Measurements from ENCODE around the gene TK1.

The TK1 gene

GRCh38 chr17:78159575-78160158 lies 27.2 kb downstream of the TK1 start:
- Histone ChIP-seq H3K4me3 (ENCODE audit: low read depth in 1 of 2, low read length in 2 of 2) (no peak overlapping the region), H3K9me3 (ENCODE audit: low read length) (no peaks in the 10 kb centered on the region), H3K27me3 (ENCODE audit: control insufficient read depth in 1 of 2, insufficient read depth in 2 of 2, low read length in 2 of 2) (no peaks in the 10 kb centered on the region), H3K27ac (ENCODE audit: low read depth, low read length) (no peak overlapping the region), H3K36me3 (ENCODE audit: insufficient read depth, low read length) (no peaks in the 10 kb centered on the region), H3K4me1 (ENCODE audit: insufficient read depth, low read length) (no peaks in the 10 kb centered on the region), H3K9ac (ENCODE audit: low read length) (no peak overlapping the region)

GRCh38 chr17:78154903-78155811 lies 31.7 kb downstream of the TK1 start:
- Histone ChIP-seq H3K9ac (ENCODE audit: low read length) (no peak overlapping the region), H3K27ac (ENCODE audit: low read depth, low read length) (no peak overlapping the region)

DNA sequence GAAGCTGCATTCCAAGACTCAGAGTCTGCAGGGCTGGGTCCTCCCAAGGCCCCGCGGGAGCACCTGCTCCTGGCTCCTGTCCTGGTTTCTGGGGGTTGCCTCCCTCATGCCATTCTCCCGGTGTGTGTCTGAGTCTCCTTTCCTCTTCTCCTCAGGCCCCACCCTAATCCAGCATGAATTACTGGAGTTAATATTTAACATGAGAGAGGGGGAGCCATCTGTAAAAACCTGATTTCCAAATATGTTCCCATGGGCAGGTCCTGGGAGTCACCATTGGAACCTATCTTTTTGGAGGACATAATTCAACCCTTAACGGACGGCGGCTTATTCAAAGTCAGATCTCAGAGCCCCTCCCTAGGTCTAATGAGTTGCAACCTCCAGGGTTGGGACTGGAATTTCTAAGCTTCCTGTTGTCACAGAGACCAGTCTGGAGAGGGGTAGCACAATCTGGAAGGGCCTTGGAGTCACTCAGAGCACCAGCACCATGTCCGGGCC lies 35.3 kb downstream of the TK1 start:
- Histone ChIP-seq H3K27ac (ENCODE audit: low read depth, low read length) (no peak overlapping the region), H3K4me1 (ENCODE audit: insufficient read depth, low read length) (no peaks in the 10 kb centered on the region), H3K4me3 (ENCODE audit: low read depth in 1 of 2, low read length in 2 of 2) (no peak overlapping the region), H3K9ac (ENCODE audit: low read length) (no peak overlapping the region), H3K27me3 (ENCODE audit: control insufficient read depth in 1 of 2, insufficient read depth in 2 of 2, low read length in 2 of 2) (no peaks in the 10 kb centered on the region), H3K9me3 (ENCODE audit: low read length) (no peaks in the 10 kb centered on the region), H3K36me3 (ENCODE audit: insufficient read depth, low read length) (no peaks in the 10 kb centered on the region)

More at GRCh38 chr17:78154903-78155811, 31.7 kb downstream of the TK1 start:
- Histone ChIP-seq H3K27me3 (ENCODE audit: control insufficient read depth in 1 of 2, insufficient read depth in 2 of 2, low read length in 2 of 2) (no peaks in the 10 kb centered on the region), H3K9me3 (ENCODE audit: low read length) (no peaks in the 10 kb centered on the region), H3K4me3 (ENCODE audit: low read depth in 1 of 2, low read length in 2 of 2) (no peak overlapping the region), H3K36me3 (ENCODE audit: insufficient read depth, low read length) (no peaks in the 10 kb centered on the region), H3K4me1 (ENCODE audit: insufficient read depth, low read length) (no peaks in the 10 kb centered on the region)

DNA sequence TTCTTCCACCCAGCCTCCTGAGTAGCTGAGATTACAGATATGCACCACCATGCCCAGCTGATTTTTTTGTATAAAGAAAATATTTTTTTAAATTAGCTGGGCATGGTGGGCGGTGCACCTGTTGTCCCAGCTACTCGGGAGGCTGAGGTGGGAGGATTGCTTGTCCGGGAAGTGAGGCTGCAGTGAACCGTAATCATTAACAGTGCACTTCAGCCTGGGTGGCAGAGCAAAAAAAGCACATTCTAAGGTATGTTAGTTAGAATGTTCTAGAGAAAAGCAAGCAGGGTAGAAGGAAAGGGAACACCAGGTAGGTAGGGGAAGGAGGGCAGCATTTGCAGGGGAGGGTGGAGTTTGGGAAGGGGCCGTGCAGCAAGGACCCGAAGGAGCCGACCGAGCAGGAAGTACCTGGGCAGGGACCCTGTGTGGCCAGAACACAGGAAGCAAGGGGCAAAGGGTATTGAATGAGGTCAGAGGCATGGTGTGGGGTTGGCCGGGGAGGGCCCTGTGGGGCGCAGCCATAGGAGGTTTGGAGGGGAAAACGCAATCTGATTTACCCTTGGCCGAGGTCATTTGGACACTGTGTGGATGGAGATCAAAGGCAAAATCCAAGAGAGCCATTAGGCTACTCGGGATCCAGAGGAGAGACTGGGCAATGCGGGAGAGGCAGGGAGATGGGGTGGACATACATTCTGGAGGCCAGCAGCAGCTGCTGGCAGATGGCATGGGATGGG lies 38.4 kb downstream of the TK1 start:
- no peak overlapping the region for H3K27ac ChIP-seq (ENCODE audit: low read depth, low read length)
- no peak overlapping the region for H3K4me3 ChIP-seq (ENCODE audit: low read depth in 1 of 2, low read length in 2 of 2)
- no peaks in the 10 kb centered on the region for H3K27me3 ChIP-seq (ENCODE audit: control insufficient read depth in 1 of 2, insufficient read depth in 2 of 2, low read length in 2 of 2)
- H3K4me1 ChIP-seq (ENCODE audit: insufficient read depth, low read length): peaks cover 24% of the 10 kb centered on the region
- H3K9me3 ChIP-seq (ENCODE audit: low read length): no peaks in the 10 kb centered on the region
- H3K36me3 ChIP-seq (ENCODE audit: insufficient read depth, low read length): no peaks in the 10 kb centered on the region
- no peak overlapping the region for H3K9ac ChIP-seq (ENCODE audit: low read length)

DNA sequence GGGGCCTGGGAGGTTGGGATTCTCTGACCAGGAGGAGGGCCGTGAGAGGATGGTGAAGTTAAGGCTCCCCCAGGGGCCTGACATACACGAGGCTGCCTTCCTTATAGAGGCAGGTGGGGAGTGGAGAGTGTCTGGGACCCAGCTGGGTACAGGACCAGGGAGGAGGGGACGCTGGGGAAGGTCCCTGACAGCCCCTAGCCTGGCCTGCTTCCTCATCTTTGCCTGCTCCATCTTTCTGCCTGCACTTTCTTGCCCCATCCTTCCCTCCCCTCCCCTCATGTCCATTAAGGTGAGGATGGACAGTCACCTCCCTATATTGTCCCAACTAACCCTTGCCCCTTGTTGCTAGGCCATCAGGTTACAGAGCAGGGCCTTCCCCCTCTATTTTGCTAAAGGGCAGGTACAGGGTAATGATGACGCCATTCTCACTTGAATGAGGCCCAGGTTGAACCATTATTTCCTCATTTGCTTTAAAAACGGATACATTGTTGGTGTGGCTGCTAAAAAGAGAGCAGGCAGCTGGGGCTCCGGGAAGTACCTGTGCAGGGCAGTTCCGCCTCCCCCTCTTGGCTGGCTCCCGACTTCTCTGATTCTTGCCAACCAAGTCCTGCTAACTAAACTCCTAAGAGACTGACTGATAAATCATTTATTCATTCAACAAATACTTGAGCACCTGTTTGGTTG lies 39.4 kb downstream of the TK1 start:
- H3K4me1 ChIP-seq (ENCODE audit: insufficient read depth, low read length): peaks cover 24% of the 10 kb centered on the region
- H3K27ac ChIP-seq (ENCODE audit: low read depth, low read length): no peak overlapping the region
- no peaks in the 10 kb centered on the region for H3K36me3 ChIP-seq (ENCODE audit: insufficient read depth, low read length)
- H3K4me3 ChIP-seq (ENCODE audit: low read depth in 1 of 2, low read length in 2 of 2): no peak overlapping the region
- H3K9me3 ChIP-seq (ENCODE audit: low read length): no peaks in the 10 kb centered on the region
- no peaks in the 10 kb centered on the region for H3K27me3 ChIP-seq (ENCODE audit: control insufficient read depth in 1 of 2, insufficient read depth in 2 of 2, low read length in 2 of 2)
- no peak overlapping the region for H3K9ac ChIP-seq (ENCODE audit: low read length)

DNA sequence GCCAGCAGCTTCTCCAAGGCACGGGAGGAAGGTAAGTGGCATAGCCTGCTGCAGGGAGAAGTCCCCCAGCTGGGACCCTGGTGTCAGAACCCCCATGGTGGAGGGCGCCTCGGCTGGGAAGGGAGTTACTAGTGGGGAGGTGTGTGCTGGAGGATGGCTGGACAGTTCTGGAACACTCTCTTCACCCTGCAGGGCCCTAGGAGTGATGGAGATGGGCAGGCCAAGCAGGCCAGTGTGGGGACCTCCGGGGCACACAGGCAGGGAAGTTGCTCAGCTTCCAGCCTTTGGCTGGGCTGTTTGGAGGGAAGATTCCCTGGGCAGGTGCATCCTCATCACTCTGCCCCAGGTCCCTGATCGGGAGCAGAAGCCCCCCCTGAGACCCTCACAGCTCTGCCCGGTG lies 40.0 kb downstream of the TK1 start:
- no peaks in the 10 kb centered on the region for H3K9me3 ChIP-seq (ENCODE audit: low read length)
- H3K27ac ChIP-seq (ENCODE audit: low read depth, low read length): no peak overlapping the region
- H3K36me3 ChIP-seq (ENCODE audit: insufficient read depth, low read length): no peaks in the 10 kb centered on the region
- H3K4me1 ChIP-seq (ENCODE audit: insufficient read depth, low read length): peaks cover 24% of the 10 kb centered on the region
- no peak overlapping the region for H3K4me3 ChIP-seq (ENCODE audit: low read depth in 1 of 2, low read length in 2 of 2)
- H3K27me3 ChIP-seq (ENCODE audit: control insufficient read depth in 1 of 2, insufficient read depth in 2 of 2, low read length in 2 of 2): no peaks in the 10 kb centered on the region
- no peak overlapping the region for H3K9ac ChIP-seq (ENCODE audit: low read length)

GRCh38 chr17:78146471-78146869 lies 40.4 kb downstream of the TK1 start:
- Histone ChIP-seq H3K4me3 (ENCODE audit: low read depth in 1 of 2, low read length in 2 of 2) (no peak overlapping the region), H3K4me1 (ENCODE audit: insufficient read depth, low read length) (peaks cover 24% of the 10 kb centered on the region), H3K27ac (ENCODE audit: low read depth, low read length) (no peak overlapping the region), H3K27me3 (ENCODE audit: control insufficient read depth in 1 of 2, insufficient read depth in 2 of 2, low read length in 2 of 2) (no peaks in the 10 kb centered on the region), H3K36me3 (ENCODE audit: insufficient read depth, low read length) (no peaks in the 10 kb centered on the region), H3K9ac (ENCODE audit: low read length) (no peak overlapping the region), H3K9me3 (ENCODE audit: low read length) (no peaks in the 10 kb centered on the region)

- Histone ChIP-seq H3K36me3 (ENCODE audit: insufficient read depth, low read length) (no peaks in the 10 kb centered on the region), H3K9ac (ENCODE audit: low read length) (no peak overlapping the region), H3K4me3 (ENCODE audit: low read depth in 1 of 2, low read length in 2 of 2) (no peak overlapping the region), H3K4me1 (ENCODE audit: insufficient read depth, low read length) (peaks cover 24% of the 10 kb centered on the region), H3K27me3 (ENCODE audit: control insufficient read depth in 1 of 2, insufficient read depth in 2 of 2, low read length in 2 of 2) (no peaks in the 10 kb centered on the region), H3K27ac (ENCODE audit: low read depth, low read length) (no peak overlapping the region), H3K9me3 (ENCODE audit: low read length) (no peaks in the 10 kb centered on the region)
Measured at GRCh38 chr17:78144736-78145641, 41.9 kb downstream of the TK1 start.

- Histone ChIP-seq H3K27me3 (ENCODE audit: control insufficient read depth in 1 of 2, insufficient read depth in 2 of 2, low read length in 2 of 2) (no peaks in the 10 kb centered on the region), H3K9me3 (ENCODE audit: low read length) (no peaks in the 10 kb centered on the region), H3K36me3 (ENCODE audit: insufficient read depth, low read length) (no peaks in the 10 kb centered on the region), H3K4me3 (ENCODE audit: low read depth in 1 of 2, low read length in 2 of 2) (no peak overlapping the region), H3K27ac (ENCODE audit: low read depth, low read length) (no peak overlapping the region), H3K9ac (ENCODE audit: low read length) (no peak overlapping the region), H3K4me1 (ENCODE audit: insufficient read depth, low read length) (peaks cover 24% of the 10 kb centered on the region)
Measured at GRCh38 chr17:78144147-78144719, 42.6 kb downstream of the TK1 start.
